Measurements from ENCODE around the gene GCA. TPM values are rescaled to one million over a fixed set of nuclear protein-coding genes. Genes with fewer than 3 reads are reported as not detected.

The GCA gene
- total RNA-seq, 1 experiment from 2014 or later, result 5.7 TPM

GRCh38 chr2:162320864-162321517 lies 22.9 kb upstream of the GCA start:
- in situ Hi-C loops (cut with HindIII; ENCODE audit: low pct_unique_long_range_greater_than_20kb, low sequenced_read_pairs), result no loop called here
- no peak for DNase-seq (ENCODE audit: low read depth, low spot score)

- no peak for DNase-seq (ENCODE audit: low read depth, low spot score)
- in situ Hi-C loops (cut with HindIII; ENCODE audit: low pct_unique_long_range_greater_than_20kb, low sequenced_read_pairs), result no loop called here
Measured at GRCh38 chr2:162324953-162325352, 19.0 kb upstream of the GCA start.

GRCh38 chr2:162327134-162327769 lies 16.7 kb upstream of the GCA start:
- DNase-seq (ENCODE audit: low read depth, low spot score), result peak; percentile 17
- in situ Hi-C loops (cut with HindIII; ENCODE audit: low pct_unique_long_range_greater_than_20kb, low sequenced_read_pairs), result no loop called here

- in situ Hi-C loops (cut with HindIII; ENCODE audit: low pct_unique_long_range_greater_than_20kb, low sequenced_read_pairs), result no loop called here
- DNase-seq (ENCODE audit: low read depth, low spot score), result no peak
Measured at GRCh38 chr2:162327806-162328205, 16.1 kb upstream of the GCA start.

GRCh38 chr2:162328424-162329157 lies 15.3 kb upstream of the GCA start:
- DNase-seq (ENCODE audit: low read depth, low spot score), result no peak

GRCh38 chr2:162330881-162331280 lies 13.1 kb upstream of the GCA start:
- DNase-seq (ENCODE audit: low read depth, low spot score), result no peak
- in situ Hi-C loops (cut with HindIII; ENCODE audit: low pct_unique_long_range_greater_than_20kb, low sequenced_read_pairs), result no loop called here

More at GRCh38 chr2:162328424-162329157, 15.3 kb upstream of the GCA start:
- in situ Hi-C loops (cut with HindIII; ENCODE audit: low pct_unique_long_range_greater_than_20kb, low sequenced_read_pairs), result no loop called here

GRCh38 chr2:162333968-162334367 lies 10.0 kb upstream of the GCA start:
- in situ Hi-C loops (cut with HindIII; ENCODE audit: low pct_unique_long_range_greater_than_20kb, low sequenced_read_pairs), result no loop called here
- peak; percentile 68 for DNase-seq (ENCODE audit: low read depth, low spot score)

GRCh38 chr2:162337868-162338267 lies 6.1 kb upstream of the GCA start:
- in situ Hi-C loops (cut with HindIII; ENCODE audit: low pct_unique_long_range_greater_than_20kb, low sequenced_read_pairs), result no loop called here
- no peak for DNase-seq (ENCODE audit: low read depth, low spot score)

- no peak for DNase-seq (ENCODE audit: low read depth, low spot score)
- in situ Hi-C loops (cut with HindIII; ENCODE audit: low pct_unique_long_range_greater_than_20kb, low sequenced_read_pairs), result no loop called here
Measured at GRCh38 chr2:162340822-162341221, 3.1 kb upstream of the GCA start.

GRCh38 chr2:162342321-162342720 lies 1.6 kb upstream of the GCA start:
- DNase-seq (ENCODE audit: low read depth, low spot score), result no peak
- in situ Hi-C loops (cut with HindIII; ENCODE audit: low pct_unique_long_range_greater_than_20kb, low sequenced_read_pairs), result no loop called here

- no peak for DNase-seq (ENCODE audit: low read depth, low spot score)
- in situ Hi-C loops (cut with HindIII; ENCODE audit: low pct_unique_long_range_greater_than_20kb, low sequenced_read_pairs), result no loop called here
Measured at GRCh38 chr2:162342841-162343240, 1.1 kb upstream of the GCA start.

- no peak for DNase-seq (ENCODE audit: low read depth, low spot score)
- in situ Hi-C loops (cut with HindIII; ENCODE audit: low pct_unique_long_range_greater_than_20kb, low sequenced_read_pairs), result no loop called here
Measured at GRCh38 chr2:162343492-162343823, 474 bp upstream of the GCA start.

GRCh38 chr2:162344617-162344950 lies 652 bp downstream of the GCA start:
- DNase-seq (ENCODE audit: low read depth, low spot score), result no peak

GRCh38 chr2:162365392-162365791 lies 21.5 kb downstream of the GCA start:
- no peak for DNase-seq (ENCODE audit: low read depth, low spot score)
- in situ Hi-C loops (cut with HindIII; ENCODE audit: low pct_unique_long_range_greater_than_20kb, low sequenced_read_pairs), result no loop called here

More at GRCh38 chr2:162344617-162344950, 652 bp downstream of the GCA start:
- in situ Hi-C loops (cut with HindIII; ENCODE audit: low pct_unique_long_range_greater_than_20kb, low sequenced_read_pairs), result no loop called here

- DNase-seq (ENCODE audit: low read depth, low spot score), result no peak
- in situ Hi-C loops (cut with HindIII; ENCODE audit: low pct_unique_long_range_greater_than_20kb, low sequenced_read_pairs), result no loop called here
Measured at GRCh38 chr2:162368494-162368893, 24.6 kb downstream of the GCA start.

- in situ Hi-C loops (cut with HindIII; ENCODE audit: low pct_unique_long_range_greater_than_20kb, low sequenced_read_pairs), result no loop called here
- DNase-seq (ENCODE audit: low read depth, low spot score), result no peak
Measured at GRCh38 chr2:162369551-162369950, 25.6 kb downstream of the GCA start.

GRCh38 chr2:162370931-162371330 lies 27.0 kb downstream of the GCA start:
- in situ Hi-C loops (cut with HindIII; ENCODE audit: low pct_unique_long_range_greater_than_20kb, low sequenced_read_pairs), result no loop called here
- DNase-seq (ENCODE audit: low read depth, low spot score), result peak; percentile 3

- in situ Hi-C loops (cut with HindIII; ENCODE audit: low pct_unique_long_range_greater_than_20kb, low sequenced_read_pairs), result no loop called here
- no peak for DNase-seq (ENCODE audit: low read depth, low spot score)
Measured at GRCh38 chr2:162372818-162373217, 28.9 kb downstream of the GCA start.

Data from SK-MEL-5 (cell line).